ENCODE data around the gene MCF2L. TPM values are rescaled to one million over a fixed set of nuclear protein-coding genes. Genes with fewer than 3 reads are reported as not detected.

MCF2L gene
- polyA plus RNA-seq, 1 donor (not counting 4 experiments of a cell fraction or from before 2014, with no cell fraction given) = 0.14 TPM

- DNase-seq (ENCODE audit: low read depth, low spot score) = no peak
- Histone ChIP-seq H3K79me2 (ENCODE audit: control insufficient read depth, insufficient read depth, low read length) (no peaks in the 10 kb centered on the region), H2AFZ (ENCODE audit: control insufficient read depth, low read length) (no peak overlapping the region), H3K4me3 (ENCODE audit: control insufficient read depth in 2 of 3, extremely low read depth in 1 of 3, insufficient read depth in 2 of 3, low read depth in 1 of 3, low read length in 3 of 3) (no peak overlapping the region), H3K9ac (ENCODE audit: control insufficient read depth, extremely low read depth, insufficient read depth, low read length) (no peak overlapping the region), H3K9me1 (ENCODE audit: control insufficient read depth, extremely low read depth, insufficient read depth, low read length) (no peaks in the 10 kb centered on the region), H3K36me3 (ENCODE audit: control insufficient read depth in 2 of 2, extremely low read depth in 1 of 2, insufficient read depth in 2 of 2, low read length in 2 of 2) (no peaks in the 10 kb centered on the region), H4K20me1 (ENCODE audit: control insufficient read depth, extremely low read depth, insufficient read depth, low read length) (no peaks in the 10 kb centered on the region), H3K4me2 (ENCODE audit: control insufficient read depth, extremely low read depth, insufficient read depth, low read depth, low read length) (no peak overlapping the region), H3K27me3 (ENCODE audit: control insufficient read depth, extremely low read depth, insufficient read depth, low read length) (peaks cover 6% of the 10 kb centered on the region), H3K4me1 (ENCODE audit: control insufficient read depth, extremely low read depth, insufficient read depth, low read length) (peaks cover 2% of the 10 kb centered on the region), H3K9me3 (ENCODE audit: control insufficient read depth, low read depth, low read length) (no peaks in the 10 kb centered on the region), H3K27ac (ENCODE audit: control insufficient read depth, insufficient read depth, low read length) (no peak overlapping the region)
- dilution Hi-C loops (cut with MboI; ENCODE audit: extremely low pct_ligation_motif_present, low sequenced_read_pairs) = no loop called here
- no peak for TF ChIP-seq CTCF (optimal IDR thresholded peaks at IDR 0.05 in 1 of 3, IDR thresholded peaks at IDR 0.05 in 1 of 3, conservative IDR thresholded peaks at IDR 0.05 in 1 of 3; ENCODE audit: extremely low read depth in 1 of 3, insufficient read depth in 2 of 3, low read length in 3 of 3)
- no peak for TF ChIP-seq EZH2 (IDR thresholded peaks at IDR 0.05; ENCODE audit: low read length)
- FAIRE-seq = no peak
These were observed 67.4 kb downstream of the MCF2L start for GRCh38 chr13:113036401-113036800.

GRCh38 chr13:113040031-113040430, 71.0 kb downstream of the MCF2L start:
- no peak overlapping the region for H3K27ac ChIP-seq (ENCODE audit: control insufficient read depth, insufficient read depth, low read length)
- no peaks in the 10 kb centered on the region for H4K20me1 ChIP-seq (ENCODE audit: control insufficient read depth, extremely low read depth, insufficient read depth, low read length)
- H3K9me3 ChIP-seq (ENCODE audit: control insufficient read depth, low read depth, low read length) = no peaks in the 10 kb centered on the region
- no peak overlapping the region for H3K4me3 ChIP-seq (ENCODE audit: control insufficient read depth in 2 of 3, extremely low read depth in 1 of 3, insufficient read depth in 2 of 3, low read depth in 1 of 3, low read length in 3 of 3)
- dilution Hi-C loops (cut with MboI; ENCODE audit: extremely low pct_ligation_motif_present, low sequenced_read_pairs) = no loop called here
- H3K9me1 ChIP-seq (ENCODE audit: control insufficient read depth, extremely low read depth, insufficient read depth, low read length) = no peaks in the 10 kb centered on the region
- FAIRE-seq = no peak
- TF ChIP-seq EZH2 (IDR thresholded peaks at IDR 0.05; ENCODE audit: low read length) (no peak), CTCF (optimal IDR thresholded peaks at IDR 0.05 in 1 of 3, IDR thresholded peaks at IDR 0.05 in 1 of 3, conservative IDR thresholded peaks at IDR 0.05 in 1 of 3; ENCODE audit: extremely low read depth in 1 of 3, insufficient read depth in 2 of 3, low read length in 3 of 3) (no peak)
- H3K4me2 ChIP-seq (ENCODE audit: control insufficient read depth, extremely low read depth, insufficient read depth, low read depth, low read length) = no peak overlapping the region
- H3K36me3 ChIP-seq (ENCODE audit: control insufficient read depth in 2 of 2, extremely low read depth in 1 of 2, insufficient read depth in 2 of 2, low read length in 2 of 2) = no peaks in the 10 kb centered on the region
- H3K79me2 ChIP-seq (ENCODE audit: control insufficient read depth, insufficient read depth, low read length) = no peaks in the 10 kb centered on the region
- peaks cover 5% of the 10 kb centered on the region for H3K27me3 ChIP-seq (ENCODE audit: control insufficient read depth, extremely low read depth, insufficient read depth, low read length)
- no peak for DNase-seq (ENCODE audit: low read depth, low spot score)
- H2AFZ ChIP-seq (ENCODE audit: control insufficient read depth, low read length) = no peak overlapping the region
- H3K4me1 ChIP-seq (ENCODE audit: control insufficient read depth, extremely low read depth, insufficient read depth, low read length) = no peaks in the 10 kb centered on the region
- no peak overlapping the region for H3K9ac ChIP-seq (ENCODE audit: control insufficient read depth, extremely low read depth, insufficient read depth, low read length)

Data from keratinocyte (primary cell).